Activated CD4-positive, alpha-beta T cell treated with anti-CD3 and anti-CD28 coated beads, Interleukin-2, amount 50 U/mL, for 48 hours (primary cell): ENCODE results near the gene VSTM5.

Source experiments
- DNase-seq, 2 experiments: peaks; one replicate each; pipeline ENCODE4 v3.0.0-alpha.2; 2020

VSTM5 gene

DNA sequence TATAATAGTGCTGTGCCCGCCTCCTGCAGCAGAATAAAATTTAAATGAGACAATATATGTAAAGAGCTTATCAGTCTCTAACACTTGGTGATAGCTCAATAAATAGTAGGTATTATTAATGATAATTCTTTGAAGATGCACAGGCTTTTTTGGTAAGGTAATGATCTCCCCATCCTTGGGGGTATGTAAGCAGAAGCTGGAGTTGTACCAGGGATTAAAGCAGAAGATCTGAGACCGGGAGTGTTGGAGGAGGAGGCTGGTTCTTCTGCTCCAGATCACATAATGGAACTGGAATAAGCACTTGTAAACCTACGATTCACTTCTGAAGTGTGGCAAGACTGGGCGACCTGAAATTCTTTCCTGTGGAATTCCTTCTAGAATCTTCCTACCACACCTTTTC, 8.4 kb downstream of the VSTM5 start:
- DNase-seq = no peak

DNA sequence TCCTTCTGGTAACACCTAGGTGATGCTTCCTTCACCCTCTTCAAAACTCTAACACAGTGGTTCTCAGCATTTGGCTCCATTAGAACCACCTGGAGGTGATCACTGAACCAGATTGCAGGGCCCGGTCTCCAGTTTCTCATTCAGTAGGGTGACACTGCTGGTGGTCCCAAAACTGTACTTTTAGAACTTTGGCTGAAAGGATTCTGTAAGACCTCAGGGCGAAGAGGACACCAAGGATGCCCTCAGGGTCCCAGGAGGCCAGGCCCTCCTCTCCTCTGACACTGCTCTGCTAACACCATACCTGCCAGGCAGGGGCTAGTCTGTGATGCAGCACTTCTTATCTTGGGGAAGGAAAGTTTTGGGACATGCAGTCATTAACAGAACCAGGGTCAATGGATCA, 9.0 kb downstream of the VSTM5 start:
- no peak for DNase-seq

DNA sequence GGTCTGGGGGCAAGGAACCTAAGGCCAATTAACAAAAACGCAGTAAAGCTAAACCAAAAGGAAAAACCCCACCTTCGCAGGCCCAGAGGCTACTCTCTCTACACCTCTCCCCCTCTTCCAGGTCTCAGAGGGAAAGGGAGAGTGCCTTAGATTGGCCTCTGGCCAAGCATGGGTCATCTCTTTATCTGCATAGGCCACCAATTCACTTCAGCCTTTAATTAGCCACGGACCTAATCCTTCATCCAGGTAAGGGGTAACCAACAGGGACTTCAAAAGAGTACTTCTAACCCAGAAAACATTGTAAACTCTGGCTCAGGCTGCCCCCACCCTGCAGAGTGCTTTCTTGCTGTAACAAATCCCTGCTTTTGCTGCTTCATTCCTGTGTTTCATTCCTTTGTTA, 9.4 kb downstream of the VSTM5 start:
- DNase-seq = no peak

DNA sequence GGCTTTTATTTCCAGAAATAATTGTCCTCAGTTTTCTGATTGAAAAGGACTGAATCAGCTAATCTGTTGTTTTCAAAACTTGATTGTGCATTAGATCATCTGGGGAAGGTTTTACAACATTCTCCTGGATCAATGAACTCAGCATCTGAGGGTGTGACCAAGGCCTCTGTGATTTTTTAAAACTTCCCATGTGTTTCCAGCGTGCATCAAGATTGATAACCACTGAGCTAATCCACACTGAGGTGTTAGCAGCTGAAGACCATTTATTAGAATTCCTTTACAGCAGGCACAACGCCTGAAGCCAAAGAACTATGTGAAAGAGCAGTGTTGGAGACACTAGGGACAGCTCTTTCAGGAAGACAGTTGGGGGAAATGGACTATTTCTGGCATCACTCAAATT, 10.2 kb downstream of the VSTM5 start:
- no peak for DNase-seq

DNA sequence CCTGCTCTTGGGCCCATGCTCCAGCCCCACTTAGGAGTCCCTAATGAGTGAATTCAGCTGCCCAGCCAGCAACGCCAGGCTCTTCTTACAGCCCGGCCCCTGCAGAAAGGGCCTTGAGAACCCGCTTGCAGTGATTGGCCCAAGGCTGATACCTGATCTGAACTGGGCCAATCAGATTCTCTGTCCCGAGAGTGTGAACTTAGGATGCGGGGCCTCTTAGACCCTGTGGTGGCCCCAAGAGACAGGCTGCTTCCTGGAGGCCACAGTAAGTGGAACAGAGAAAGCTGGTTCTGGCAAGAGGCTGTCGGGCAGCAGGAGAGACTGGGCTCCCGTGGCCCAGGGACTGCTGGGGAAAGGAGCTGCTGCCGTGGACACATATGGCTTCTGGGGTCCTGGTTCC, 11.5 kb downstream of the VSTM5 start:
- no peak for DNase-seq

DNA sequence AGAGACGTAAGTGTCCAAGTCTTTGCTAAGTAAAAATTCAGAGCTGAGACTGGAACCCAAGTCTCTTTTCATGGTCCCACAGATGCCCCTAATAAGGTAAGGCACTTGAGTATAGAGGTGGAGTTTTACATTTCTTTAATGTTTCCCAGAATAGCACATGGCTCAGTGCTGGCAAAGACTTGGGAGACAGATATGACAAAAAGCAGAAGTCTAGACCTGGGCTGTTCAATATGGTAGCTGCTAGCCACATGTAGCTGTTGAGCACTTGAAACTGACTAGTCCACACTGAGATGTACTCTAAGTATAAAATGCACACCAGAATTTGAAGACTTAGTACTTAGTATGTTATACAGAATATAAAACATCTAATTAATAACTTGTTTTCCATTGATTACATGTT, 17.6 kb downstream of the VSTM5 start:
- no peak for DNase-seq

DNA sequence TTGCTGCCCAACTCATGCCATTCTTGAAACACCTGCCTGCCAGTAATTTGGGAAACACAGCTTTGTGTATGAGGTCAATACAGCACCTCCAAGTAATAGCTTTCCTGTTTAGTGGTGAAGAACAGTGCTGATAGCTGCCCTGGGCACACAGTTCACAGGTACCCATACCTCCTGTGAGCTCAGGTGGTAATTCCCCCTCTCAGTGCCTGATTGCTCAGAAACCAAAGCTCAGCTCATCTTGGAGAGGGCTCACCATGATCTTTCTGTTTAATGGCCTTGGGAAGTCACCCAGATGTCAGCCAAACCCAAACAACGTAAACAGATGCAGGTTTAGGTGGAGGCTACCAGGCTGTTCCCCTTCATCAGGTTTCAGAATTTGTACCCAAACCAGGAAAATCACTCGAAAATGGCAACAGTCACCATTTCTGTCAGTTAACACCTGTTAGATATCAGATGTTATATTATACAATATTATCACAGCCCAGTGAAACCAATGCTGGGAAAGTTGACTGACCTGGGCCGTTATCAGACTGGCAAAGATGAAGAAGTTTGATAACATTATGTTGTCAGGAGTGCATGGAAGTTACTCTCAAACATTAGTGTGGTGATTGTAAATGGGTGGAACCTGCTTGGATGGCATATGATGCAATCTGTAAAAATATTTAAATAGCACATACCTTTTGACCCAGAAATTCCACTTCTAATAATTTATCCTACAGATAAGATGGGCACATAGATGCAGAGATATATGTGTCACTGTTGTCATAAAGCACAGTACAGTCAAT, 18.9 kb downstream of the VSTM5 start:
- no peak for DNase-seq

DNA sequence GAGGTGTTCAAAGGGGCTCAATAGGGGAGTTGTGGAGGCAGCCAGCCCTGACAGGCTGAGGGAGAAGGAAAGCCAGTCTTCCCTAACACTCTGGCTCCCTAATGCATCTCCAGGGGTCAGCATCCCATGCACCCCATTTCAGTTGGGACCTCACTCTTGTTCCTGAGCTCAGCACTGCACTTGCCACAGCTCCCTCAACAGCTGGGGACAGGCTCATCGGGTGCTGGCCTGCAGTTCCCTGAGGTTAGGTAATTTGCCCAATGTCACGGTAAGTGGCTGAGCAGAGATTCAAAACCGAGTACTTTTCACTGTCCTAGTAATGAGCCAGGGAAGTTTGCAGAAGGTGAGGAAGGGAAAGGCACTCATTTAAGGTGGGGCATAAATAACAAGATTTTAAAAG, 20.8 kb downstream of the VSTM5 start:
- DNase-seq = no peak

DNA sequence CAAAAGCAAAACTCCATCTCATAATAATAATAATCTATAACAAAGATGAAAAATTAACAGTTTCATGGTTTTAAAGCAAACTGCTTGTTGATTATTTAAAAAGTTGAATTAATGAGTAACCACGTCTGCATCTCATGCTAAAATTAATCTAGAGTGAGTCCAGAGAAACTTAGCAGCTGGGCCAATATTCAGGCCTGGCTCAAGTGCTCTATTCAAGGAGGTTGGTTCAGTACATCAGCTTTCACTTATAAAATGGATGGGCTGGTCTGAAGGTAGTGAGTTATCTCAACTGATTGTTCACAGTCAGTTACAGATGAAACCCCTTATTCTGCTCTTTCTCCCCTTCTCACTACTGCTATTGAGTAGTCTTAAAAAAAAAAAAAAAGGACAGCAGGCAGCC, 23.1 kb downstream of the VSTM5 start:
- no peak for DNase-seq

DNA sequence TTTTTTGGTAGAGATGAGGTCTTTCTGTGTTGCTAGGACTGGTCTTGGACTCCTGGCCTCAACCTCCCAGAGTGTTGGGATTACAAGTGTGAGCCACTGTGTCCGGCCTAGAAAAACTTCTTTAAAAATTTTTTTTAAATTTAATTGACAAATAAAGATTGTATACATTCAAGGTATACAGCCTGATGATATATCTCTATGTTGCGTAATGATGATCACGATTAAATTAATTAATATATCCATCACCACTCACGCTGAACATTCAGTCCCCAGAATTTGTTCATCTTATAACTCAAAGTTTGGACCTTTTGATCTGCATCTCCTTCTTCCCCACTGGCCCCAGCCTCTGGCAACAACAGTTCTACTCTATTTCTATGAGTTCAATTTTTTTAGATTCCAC, 27.2 kb downstream of the VSTM5 start:
- no peak for DNase-seq

DNA sequence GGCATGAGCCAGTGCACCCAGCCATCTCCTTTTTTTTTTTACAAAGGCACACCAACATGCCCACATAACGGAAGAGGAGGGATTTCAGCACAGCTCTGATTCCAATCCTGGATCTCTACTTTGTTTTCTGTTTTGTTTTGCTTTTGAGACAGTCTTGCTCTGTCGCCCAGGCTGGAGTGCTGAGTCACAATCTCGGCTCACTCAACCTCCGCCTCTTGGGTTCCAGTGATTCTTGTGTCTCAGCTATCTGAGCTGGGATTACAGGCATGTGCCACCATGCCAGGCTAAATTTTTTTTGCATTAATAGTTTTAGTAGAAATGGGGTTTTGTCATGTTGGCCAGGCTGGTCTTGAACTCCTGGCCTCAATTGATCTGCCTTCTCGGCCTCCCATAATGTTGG, 28.1 kb downstream of the VSTM5 start:
- no peak for DNase-seq

DNA sequence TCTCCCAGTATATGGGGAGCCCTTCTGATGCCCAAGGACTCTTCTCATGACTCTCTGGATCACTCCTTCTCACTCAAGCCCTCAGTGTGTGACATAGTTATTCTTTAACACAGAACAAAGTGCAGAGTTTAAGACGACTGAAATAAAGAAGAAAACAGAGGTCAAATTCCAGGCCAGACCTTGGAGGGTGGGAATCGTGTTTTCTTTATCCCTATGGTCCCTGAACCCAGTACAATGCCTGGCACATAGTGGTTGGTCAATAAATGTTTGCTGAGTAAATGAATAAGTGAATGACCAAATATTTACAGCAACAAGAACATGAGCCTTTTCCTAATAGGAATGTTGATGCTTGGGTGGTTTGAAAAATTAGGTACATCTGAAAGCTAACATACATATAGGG, 28.8 kb downstream of the VSTM5 start:
- no peak for DNase-seq

DNA sequence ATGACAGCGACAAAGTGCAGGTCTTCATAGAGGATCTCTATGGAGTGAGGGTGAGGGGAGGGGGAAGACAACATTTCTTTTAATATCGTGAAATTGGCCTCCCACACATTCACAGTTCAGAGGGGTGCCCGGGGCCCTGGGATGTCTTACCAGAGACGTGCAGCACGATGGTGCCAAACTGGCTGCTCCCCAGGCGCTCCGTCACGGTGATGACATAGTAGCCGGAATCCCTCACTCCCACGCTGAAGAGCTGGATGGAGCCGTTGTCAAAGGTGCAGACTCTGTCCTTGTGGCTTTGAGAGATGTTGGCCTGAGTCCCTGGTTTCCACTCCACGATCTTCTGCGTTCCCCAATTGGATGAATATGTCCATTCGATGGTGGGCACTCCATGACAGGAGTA, 29.6 kb downstream of the VSTM5 start:
- no peak for DNase-seq

DNA sequence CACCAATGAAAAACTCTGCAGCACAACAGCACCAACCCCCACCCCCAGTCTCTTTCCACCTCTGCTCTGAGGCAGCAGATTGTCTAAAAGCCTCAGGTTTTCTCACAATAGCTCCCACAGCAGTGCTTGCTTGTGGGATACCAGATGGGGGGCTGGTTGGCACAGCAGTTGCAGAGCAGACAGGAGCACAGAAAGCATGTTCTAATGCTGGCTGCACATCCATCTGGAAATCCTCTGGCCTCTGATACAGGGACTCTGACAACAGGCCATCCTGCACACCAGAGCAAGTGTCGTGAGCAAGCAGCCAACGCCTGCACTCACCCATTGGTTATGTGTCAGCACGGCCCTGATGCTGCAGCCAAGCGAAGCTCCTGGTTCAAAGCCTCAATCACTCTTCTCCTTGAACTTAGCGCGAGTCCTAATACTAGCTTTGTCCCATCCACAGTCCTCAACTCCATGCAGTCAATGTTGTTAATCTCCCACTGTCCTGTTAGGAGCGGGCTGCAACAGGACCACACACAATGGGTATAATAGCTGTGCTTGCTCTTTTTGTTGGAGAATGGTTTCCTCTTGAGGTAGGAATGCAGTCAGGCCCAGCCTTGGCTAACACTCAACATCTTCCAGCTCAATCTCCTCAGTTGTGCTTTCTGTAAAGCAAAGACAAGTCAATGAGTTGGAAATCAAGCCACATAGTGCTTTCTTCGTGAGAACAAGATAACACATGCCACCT, 30.3 kb downstream of the VSTM5 start:
- no peak for DNase-seq

DNA sequence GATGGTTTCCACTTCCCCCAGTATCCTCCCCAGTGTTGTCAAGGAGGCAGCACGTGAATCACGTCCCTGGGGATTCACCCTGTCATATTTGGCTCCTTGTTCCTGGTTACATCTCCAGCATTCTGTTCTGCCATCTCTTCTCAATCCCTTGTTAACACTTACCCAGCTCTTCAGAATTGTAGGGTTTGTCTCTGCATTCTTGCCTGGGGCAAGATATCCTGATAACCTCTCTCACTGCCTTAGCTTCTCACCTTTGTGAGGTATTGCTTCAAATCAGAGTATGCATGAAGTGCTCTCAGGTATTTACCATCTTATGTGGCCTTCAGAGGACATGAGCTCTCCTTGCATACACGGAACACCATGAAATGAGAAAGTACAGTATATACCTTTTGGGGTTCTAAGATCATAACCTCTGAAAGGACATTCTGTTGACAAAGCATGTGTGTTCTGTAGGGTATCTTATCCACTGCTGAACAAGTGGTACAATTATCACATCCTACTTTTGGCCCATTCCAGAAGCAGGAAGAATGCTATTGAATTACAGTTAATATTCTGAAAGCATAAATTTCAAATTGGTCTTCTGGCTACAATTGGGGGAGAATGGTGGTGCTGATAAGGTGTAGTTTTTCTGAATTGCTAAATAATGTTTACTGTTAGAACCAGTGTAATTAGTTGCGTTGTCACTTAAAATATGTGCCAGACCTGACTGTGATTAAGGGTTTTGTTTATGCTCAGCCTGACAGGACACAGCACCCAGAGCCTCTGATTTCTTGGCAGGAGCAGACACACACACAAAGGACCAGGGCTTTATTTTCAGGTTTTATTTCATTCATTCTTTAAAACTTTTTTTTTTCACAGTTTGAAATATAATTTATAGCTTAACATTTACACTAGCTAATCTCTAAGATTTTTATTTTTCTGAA, 32.7 kb downstream of the VSTM5 start:
- DNase-seq = no peak

DNA sequence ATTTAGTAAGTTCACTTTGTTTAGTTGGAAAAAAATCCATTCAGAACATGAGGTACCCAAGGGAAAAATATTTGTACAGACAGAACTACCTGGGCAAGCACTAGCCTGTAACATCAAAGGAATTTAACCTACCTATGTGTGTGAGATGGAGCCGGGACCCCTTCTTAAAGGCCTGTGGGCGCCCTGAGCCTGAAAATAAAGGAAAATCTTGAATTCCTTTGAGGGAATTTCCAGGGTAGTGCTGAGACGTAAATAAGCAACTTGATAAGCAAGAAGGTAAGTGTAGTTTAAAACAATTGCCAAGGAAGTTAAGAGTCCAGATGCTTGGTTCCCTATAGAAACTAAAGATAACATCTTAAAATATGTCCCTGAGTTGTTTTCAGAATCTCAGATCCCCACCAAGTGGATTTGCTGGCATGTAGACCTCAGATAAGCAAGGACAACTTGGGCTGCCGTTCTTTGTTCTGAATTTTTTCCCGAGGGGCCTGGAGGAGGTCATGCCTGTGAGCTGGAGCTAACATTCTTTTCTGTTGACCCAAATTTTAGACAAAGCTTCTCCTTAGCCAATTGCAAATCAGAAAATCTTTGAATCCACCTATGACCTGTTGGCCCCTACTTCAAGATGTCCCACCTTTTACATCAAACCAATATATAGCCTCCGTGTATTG, 35.3 kb downstream of the VSTM5 start:
- DNase-seq = no peak

DNA sequence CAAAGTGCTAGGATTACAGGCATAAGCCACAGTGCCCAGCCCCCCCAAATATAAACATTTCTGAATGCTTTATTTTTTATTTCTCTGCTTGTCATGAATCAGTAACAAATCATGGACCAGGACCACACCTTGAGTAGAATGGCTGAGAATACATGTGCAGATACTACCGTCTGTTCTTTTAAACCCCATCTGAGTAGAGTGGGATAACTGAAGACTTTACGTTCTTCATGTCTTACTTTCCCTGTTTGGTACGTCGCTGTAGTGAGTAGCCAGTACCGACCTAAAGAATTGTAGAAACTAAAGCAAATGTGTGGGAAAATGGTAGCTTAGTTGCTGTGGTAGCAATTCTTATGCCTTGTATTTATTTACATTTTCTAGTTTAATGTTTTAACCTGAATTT, 36.4 kb downstream of the VSTM5 start:
- DNase-seq = no peak

DNA sequence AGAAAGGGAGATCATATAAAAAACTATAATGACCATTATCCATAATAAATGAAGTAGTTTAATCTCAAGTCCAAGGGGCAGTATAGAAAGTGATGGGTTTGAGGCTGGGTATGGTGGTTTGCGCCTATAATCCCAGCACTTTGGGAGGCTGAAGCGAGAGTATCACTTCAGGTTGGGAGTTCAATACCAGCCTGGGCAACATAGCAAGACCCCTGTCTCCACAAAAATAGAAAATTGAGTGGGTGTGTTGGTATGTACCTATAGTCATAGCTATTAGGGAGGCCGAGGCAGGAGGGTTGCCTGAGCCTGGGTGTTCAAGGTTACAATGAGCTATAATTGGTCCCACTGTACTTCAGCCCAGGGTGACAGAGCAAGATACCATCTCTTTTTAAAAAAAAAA, 42.4 kb downstream of the VSTM5 start:
- DNase-seq = no peak

DNA sequence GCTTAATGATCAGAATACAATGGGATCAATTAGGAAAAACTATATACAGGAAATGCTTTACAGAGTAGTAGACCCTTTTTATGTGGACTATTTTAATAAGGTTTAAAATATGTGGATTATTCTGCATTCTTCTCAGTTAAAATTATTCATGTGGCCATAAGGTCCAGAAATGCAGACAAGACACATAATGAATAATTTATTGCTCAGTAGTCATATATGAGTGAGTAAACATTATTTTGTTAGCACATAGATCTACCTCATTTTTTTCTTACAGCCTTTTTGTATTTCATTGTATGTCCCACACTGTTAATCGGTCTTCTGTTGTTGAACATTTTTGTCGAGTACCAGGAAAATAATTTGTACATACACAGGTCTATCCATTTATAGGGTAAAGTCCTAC, 45.5 kb downstream of the VSTM5 start:
- DNase-seq = no peak

DNA sequence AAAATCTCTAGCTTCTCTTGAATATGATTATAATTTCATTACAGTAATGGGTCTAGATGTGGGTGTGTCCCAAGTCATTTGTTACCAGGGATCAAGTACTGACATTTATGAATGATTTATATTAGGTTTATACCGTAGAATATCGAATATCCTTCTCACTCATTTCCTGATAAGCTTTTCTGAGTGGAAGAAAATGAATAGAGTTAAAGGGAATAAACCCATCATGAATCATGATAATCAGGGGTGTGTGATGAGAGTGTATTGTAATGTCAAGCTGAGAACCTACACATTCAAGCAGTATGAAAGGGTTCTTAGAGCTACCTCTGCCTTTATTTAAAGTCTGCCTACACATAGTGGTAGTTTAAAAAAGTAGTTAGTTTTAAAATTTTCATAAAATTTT, 49.1 kb downstream of the VSTM5 start:
- no peak for DNase-seq

DNA sequence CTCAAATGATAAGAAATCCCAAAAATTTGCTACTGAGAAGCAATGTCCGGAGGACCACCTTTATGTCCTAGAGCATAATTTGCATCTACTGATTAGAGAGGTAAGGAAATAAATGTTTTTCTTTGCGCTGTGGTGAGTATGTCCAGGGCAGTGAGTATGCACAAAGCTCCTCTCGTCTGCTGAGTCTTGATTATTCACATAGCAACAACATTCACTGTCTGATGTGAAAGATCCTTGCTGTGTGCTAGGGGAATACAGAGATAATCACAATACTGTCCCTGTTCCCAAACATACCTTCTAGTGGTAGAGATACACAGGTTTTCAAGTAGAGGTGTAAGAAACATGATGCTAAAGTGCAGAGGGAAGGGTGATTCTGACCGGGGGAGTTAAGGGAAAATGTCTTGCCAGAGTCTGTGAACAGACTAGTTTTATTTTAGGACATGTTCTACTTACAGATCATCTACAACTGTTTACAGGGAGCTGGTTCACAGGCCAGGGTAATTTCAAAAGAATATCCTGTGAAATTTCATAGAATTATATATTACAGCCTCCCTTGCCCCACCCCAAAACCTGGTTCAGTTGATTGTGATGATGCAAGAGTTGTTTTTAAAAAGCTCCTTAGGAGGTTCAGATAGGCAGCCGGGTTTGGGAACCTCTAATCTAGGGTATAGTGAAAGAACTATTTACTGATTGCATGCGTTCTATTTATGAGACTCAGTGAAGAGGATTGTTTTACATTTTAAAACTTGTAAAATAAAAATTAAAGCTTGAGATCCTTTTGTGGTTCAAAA, 53.8 kb downstream of the VSTM5 start:
- no peak for DNase-seq

DNA sequence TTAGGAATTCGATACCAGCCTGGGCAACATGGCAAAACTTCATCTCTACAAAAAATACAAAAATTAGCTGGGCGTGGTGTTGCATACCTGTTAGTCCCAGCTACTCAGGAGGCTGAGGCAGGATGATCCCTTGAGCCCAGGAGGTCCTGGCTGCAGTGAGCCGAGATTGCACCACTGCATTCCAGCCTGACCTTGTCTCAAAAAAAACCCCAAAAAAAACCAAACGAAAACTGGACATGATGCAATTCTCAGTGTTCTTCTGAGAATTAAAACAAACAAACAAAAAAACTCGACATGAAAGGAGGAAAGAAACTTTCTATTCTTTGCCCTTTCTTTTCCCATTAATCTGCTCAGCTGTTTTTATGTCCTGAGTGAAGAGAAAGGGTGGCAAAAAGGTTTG, 58.9 kb downstream of the VSTM5 start:
- no peak for DNase-seq
